Renal cortical epithelial cell (primary cell): ENCODE results near the gene NSD2. TPM values are rescaled to one million over a fixed set of nuclear protein-coding genes. Genes with fewer than 3 reads are reported as not detected.
A peak's percentile ranks its signal among the peaks of the same experiment; 100 is the strongest.
"Not testable (repeated sequence)": the region's sequence is repeated elsewhere in the genome, so short reads cannot be mapped to it uniquely, and the experiment has no call there.

ENCODE experiments used
- DNase-seq: peaks from one replicate; pipeline ENCODE4 v3.0.0-alpha.2; 2011; ENCODE audit warnings: low read depth
- total RNA-seq: library from RNA; depleted of rRNA; stranded (reverse); fragments of >200 nt; gene quantifications from 2 replicates; pipeline ENCODE4 v1.2.3, GENCODE V29; 2014

The NSD2 gene
- 62.0 and 67.7 TPM in 2 replicates for total RNA-seq

DNA sequence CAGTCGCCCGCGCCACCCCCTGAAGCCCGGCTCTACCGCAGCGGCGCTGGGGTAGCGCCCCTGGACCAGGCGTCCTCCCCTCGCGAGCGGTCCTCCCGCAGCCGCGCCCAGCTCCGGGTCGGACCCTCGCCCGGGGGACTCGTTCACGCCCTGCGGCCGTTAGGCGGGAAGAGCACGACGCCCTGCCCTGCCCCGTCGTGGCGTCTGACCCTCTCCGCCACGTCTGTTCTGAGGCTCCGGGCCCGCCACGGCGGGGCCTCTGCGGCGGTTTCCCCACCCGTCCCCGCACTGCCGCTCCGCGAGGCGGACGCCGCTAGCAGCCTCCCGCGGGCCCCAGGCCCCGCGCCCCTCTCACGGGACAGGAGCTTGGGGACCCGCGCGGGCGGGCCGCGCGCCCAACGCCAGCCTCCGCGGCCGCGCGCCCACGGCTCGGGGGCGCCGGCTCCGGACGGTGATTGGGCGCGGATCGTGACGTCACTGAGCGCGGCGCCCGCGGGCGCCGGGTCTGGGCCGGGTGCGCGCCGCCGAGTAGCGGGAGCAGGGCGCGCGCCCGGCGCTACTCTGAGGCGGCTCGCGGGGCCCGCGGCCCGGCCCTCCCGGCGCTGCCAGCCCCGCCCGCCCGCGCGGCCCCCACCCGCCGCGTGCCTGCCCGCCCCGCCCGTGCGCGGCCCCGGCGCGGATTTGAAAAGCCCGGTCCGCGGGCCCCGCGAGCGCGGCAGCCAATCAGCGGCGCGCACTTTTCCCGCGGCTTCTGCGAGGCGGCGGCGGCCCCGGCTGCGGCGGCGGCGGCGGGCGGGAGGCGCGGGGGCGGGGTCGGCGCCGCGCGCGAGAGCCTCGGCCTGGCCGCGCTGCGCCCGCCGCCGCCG lies at the start of gene NSD2:
NSD2 (plus strand) TSS at position 816 of the 866 bp plus-strand sequence. CDS start 29,262 bp downstream, outside the sequence.
- DNase-seq: peak; percentile 33

DNA sequence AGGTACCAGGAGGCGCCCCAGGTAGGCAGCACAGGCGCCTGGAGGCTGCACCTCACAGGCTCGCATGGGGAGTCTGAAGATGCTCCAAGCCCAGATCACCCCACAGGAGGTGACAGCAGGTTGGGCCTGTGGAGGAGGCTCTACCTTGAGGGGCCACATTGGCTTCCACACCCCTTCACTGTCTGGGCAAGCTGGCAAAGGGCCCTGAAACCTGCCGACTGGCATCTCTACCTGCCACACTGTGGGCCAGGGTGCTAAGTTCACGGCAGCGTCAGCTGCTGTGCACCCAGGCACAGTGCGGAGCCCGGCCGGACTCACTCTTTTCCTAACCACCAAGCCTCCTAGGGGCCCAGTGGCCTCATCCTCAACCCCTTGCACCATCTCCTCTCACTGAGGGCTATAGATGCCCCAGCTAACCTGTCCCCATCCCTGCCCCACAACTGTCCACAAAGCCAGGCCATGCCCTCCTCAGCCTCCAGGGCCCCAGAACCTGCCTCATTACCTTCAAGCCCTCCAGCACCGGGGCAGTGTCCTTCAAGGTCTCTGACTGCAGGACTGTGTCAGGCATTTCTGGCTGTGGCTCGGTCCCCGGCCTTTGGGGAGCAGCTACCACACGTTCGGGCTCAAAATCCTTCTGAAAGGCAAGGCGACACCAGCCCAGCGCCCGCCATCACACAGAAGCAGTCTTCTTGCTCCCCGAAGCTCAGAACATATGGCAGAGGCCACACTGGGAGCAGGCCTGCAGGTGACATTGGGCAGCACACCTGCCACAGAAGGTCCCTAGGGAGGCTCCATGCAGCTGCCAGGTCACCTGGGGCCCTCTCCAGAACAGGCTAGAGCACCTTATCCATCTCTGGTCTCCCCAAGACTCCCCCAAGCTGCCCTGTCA lies 49.3 kb upstream of the NSD2 start:
- no peak for DNase-seq

DNA sequence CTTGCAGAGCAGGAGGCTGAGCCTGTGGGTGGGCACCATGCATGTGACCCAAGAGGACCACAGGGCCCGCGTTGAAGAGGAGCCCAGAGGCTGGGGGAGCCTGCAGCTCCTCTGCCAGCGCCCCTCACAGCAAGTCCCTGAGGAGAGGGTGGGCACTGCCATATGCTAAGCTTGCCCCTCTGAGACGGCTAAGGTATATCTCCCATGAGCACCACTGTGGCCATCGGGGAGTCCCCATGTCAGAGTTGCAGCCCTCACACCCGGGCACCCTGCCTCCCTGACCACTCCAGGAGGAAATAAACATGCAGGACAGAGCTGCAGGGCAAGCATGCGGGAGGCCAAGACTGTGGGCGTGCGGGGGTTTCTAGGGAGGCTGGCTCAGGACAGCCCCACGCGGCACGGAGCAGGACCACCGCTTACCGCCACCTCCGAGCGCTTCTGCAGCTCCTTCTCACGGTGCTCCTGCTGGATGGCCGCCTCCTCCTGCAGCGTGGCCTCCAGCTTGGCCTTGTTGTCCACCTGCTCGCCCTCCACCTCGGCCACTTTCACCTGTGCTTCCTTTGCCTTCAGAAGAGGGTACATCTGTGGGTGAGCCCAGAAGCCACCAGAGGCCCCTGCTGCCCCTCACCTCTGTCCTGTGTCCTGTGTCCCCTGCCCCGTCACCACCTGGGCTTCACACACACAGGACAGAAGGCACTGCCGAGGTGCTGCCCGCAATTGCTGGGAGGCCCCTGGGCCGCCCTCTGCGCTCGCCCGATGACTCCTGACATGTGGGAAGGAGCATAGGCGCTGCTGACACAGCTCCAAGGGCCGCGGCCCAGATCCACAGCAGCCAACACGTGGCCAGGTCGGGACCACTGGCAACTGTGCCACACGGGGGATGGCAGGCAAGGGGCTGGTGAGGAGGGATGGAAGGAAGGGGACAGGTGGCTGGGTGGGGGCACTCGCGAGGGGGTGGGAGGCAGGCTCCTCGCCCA lies 48.3 kb upstream of the NSD2 start:
- no peak for DNase-seq

DNA sequence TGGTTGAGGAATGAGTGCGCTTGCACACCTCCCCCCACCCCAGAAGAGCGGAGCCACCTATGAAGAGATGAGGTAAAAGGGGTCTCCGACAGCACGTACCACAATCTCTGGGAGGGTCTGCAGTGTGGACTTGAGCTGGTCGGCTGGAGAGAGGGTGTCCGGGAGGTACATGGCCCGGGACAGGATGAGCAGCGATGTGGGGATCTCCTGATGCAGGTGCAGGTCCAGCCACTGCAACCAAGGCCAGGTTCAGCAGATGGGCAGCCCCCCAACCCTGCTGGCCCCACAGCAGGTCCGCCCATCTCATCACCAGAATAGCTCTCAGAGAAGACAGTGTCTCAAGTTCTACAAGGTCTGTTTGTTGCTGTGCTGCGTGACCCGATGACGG lies 47.7 kb upstream of the NSD2 start:
- DNase-seq: no peak

DNA sequence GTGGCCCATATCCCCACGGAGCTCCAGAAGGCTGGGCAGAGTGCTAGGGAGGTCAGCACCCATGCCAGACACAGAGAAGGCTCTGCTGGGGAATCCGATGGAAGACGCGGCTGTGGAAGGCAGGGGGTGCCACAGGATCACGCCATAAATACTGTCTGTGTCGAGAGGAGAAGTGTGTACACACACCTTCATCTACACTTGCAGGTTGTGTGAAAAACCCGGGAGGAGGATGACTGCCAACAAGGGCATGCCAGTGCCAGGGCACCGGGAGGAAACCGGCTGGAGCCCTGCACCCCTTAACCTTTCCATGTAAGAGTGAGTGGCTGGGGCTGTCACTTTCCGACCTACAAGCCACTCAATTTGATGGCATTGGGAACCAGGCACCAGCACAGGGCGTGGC lies 46.4 kb upstream of the NSD2 start:
- no peak for DNase-seq

DNA sequence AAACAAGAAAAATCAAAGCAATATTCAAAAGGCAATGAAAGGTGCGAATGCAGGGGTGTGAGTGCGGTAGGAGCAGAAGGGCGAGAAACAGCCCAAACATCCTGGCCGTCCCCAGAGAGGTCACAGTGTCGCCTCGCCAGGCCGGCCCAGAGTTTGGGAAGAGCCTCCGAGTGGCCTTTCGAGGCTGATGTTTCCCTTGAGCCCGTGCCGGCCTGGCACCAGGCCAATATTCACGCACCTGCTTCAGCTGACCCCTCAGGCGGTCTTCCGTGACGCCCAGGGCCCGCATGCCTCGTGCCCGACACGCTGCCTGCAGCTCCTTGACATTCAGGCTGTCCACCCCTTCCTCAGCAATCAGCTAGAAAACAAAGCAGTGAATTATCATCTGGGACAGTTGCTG lies 45.9 kb upstream of the NSD2 start:
- DNase-seq: no peak

DNA sequence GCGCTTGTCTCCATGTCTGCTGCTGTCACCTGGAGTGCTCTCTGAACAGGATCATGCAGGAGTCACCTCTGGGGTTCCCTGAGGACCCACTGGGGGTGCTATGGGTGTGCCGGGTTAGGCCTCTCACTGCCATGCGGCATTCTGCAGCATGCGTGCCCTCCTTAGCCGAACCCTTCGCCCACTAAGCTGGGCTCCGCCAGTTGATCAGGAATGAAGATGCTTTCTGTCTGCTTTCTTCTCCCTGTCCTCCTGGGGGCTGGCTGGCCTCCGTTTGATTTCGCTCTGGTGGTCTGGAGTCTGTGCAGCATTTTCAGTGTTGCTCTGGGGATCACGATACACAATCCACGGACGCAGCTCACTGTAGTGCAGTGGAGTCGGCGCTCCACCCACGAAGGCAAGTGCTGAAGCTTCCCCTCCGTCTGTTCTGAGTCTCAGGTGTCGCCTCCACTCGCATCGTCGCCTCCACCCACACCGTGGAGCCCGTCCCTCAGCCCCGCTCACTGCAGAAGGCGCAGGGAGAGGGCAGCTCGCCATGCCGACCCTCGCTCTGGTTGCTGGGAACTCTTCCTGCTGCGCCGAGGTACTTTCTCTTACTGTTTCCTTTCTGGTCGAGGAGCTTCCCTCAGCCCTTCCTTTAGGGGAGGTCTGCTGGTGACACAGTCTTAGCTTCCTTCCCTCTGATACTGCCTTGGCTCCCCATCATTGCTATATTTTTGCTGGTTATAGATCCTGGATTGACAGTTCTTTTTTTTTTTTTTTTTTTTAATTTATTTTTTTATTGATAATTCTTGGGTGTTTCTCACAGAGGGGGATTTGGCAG lies 44.5 kb upstream of the NSD2 start:
- DNase-seq: no peak

DNA sequence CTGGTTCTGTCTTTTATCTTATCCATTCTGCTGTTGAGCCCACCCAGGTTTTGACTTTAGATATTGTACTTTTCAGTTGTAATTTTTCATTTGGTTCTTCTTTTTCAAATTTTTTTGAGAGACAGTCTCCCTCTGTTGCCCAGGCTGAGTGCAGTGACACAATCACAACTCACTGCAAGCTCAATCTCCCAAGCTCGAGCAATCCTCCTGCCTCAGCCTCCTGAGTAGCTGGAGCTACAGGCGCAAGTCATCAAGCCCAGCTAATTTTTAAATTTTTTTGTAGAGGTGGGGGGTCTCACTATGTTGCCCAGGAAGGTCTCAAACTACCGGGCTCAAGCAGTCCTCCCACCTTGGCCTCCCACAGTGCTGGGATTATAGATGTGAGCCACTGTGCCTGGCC lies 41.0 kb upstream of the NSD2 start:
- DNase-seq: no peak

DNA sequence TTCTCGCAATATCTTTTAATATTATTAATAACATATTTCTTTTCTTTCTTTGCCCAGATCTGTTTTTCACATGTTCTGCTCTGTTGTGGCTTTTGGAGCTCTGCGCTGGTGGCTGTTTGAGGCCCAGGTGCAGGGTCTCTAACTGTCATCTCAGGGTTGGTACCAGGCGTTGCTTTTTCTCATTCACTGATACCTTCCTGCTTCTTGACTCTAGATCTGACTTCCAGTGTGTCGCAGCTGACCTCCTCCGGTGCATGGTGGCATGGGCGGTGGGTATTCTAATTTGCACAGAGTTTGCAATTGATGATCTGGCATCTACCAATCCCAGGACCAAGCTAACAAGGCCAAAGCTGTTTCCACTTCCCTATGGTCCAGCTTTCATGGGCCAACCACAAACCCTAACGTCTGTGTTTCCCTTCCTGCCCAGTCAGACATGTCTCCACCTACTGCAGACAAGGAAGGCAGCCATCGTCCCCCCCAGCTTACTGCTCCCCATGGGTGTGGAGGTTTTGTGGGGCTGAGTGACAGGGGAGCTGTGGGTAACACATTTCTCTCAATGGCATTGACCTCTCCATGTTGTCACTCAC lies 40.5 kb upstream of the NSD2 start:
- DNase-seq: no peak

DNA sequence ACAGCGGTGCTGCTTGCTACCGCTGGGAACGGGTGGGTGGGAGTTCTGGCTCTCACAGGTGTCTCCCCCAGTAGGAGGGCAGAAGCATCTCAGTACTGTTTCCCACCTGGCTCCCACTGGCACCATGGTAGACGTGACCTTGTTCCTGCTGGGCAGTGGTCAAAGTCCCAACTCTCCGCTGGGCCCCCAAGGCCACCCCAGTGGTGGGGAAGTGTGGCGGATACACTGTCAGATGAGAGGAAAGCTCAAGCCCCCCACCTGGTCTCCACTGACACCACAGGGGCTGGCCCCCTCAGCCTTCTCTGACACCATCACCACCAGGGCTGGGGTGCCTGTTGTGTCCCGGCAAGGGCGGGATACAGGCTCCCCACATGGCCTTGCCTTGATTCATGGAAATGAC lies 39.9 kb upstream of the NSD2 start:
- no peak for DNase-seq

DNA sequence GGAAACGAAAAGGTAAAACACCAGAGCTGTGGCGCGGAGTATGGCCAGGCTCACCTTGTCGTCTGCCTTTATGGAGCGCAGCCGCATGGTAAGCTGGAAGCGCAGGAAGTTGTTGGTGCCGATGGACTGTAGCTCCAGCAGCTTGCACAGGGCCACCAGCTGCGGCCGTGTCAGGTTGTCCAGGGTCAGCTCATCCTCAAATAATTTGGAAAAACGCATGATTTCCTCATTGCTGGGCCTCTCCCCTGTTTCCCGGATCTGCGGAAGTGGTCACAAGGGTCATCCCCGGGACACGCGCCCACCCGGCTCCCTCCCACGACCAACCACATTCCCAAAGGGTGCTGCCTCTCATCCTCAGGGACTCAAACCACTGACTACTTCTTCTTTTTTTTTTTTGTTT lies 38.5 kb upstream of the NSD2 start:
- DNase-seq: no peak

DNA sequence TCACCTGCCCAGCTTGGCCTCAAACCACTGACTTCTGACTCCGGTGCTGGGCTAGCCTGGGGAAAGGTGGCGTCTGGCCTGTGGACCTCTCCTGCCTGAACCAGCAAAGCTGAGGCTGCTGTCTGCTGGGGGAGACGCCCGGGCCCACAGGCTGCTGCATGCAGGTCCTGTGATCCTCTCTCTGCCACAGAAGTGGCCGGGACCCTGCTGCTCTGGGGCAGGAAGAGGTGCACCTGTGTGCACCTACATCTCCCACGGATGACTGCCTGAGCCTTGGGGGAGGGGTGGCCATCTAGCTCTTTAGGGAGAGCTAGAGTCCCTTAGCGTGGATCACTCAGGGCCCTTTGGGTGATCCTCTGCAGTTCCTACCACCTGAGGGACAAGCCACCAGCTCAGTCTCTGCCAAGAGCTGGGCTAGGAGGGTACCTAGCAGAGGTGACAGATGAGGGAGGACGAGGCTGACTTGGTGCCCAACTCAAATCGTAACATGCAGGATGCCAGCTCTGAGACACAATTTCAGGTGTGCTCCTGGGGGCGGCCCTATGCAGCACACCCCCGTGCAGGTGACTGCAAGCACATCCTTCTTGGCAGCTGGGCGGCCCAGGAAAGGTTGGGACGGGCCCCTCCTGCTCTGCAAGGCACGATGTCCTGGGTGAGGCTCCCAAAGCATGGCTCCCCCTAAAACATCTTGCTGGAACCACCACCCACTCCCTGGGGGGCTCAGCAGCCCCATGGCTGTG lies 37.7 kb upstream of the NSD2 start:
- no peak for DNase-seq

DNA sequence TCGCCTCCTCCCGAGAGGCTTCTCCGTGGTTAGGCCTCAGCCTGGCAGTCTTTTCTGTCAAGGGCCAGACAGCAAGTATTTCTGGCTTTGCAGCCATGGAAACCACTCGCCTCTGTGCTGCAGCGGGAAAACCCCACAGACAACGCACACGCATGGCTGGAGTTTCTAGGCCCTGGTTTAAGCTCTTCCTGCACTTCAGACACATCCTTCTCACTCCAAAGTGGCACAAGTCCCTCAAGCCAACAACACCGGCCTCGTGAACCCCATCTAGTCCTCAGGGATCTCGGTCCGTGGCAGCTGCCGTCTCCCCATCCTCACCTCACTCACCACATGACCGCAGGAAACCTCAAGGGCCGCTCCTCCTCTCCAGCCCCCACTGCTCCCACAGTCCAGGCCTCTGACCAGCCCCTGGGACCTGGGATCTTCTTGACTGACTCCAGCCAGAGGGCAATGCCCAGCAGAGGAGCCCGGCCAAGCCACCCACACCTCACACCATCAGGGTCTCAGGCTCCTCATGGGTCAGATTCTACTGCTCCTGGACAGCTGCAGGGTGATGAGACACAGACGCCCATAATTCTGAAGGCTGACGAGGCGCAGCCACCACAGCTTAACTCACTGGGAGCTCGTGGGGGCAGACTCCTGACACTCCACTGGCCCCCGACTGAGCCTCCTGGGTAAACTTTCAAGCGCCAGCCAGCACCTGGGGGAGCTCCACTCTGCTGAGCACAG lies 37.0 kb upstream of the NSD2 start:
- no peak for DNase-seq

DNA sequence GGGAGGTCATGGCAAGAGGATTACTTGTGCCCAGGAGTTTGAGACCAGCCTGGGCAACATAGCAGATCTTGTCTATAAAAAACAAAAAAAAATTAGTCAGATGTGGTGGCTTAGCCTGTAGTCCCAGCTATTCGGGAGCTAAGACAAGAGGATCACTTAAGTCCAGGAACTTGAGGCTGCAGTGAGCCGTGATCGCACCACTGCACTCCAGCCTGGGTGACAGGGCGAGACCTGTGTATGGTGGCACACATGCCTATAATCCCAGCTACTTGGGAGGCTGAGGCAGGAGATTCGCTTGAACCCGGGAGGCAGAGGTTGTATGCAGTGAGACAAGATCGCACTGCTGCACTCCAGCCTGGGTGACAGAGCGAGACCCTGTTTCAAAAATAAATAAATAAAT lies 35.4 kb upstream of the NSD2 start:
- DNase-seq: not testable (repeated sequence)

DNA sequence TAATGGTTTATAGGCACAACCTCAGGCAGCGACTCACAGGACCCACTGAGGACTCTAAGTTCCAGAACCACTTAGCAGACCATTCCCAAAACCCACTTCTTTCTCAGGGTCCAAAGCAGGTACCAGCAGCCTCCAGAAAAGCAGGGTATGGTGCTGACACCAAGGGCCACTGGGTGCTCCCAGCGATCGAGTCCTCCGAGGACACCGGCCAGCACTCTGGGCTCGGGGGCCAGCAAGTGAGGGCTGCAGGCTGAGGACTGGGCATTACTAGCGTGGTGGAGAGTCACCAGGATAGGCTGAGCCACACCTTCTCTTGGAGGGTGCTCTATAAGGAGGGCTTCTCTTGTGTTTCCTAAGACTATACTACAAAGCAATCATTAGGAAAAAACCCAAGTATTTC lies 34.5 kb upstream of the NSD2 start:
- no peak for DNase-seq

DNA sequence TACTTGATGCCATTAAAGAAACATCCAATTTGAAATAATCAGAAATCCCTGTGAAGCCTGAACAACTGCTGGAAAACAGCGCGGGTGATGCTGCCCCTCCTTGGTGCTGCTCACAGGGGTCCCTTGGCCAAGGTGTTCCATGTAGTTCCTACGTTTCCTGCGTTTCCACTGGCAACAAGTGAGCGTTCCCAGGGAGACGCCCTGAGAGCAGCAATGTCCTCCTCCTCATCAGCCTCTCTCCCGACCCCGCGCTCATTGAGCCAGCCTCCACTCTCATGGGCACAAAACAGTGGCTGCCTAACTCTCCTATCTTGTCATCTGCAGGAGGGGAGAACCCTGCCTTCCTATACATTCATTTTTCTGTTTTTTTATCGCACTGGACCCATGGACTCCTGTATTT lies 34.1 kb upstream of the NSD2 start:
- no peak for DNase-seq

DNA sequence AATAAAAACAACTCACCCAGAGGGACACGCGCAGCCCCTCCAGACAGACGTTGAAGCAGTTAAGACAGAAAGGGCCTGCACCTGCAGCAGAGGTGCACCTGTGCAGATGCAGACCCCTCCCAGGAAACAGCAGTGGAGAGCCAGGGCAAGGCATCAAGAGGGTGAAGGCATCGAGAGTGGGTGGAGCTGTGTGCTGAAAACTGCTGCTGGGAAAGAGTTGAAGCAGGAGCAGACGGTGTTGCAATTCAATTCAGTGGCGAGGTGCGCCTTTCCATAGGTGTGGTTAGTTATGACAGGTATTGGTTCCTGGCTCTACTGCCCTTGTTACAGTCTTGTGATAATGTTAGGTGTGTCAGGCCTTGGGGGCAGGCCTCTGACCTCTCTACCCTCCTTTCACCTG lies 31.9 kb upstream of the NSD2 start:
- no peak for DNase-seq

DNA sequence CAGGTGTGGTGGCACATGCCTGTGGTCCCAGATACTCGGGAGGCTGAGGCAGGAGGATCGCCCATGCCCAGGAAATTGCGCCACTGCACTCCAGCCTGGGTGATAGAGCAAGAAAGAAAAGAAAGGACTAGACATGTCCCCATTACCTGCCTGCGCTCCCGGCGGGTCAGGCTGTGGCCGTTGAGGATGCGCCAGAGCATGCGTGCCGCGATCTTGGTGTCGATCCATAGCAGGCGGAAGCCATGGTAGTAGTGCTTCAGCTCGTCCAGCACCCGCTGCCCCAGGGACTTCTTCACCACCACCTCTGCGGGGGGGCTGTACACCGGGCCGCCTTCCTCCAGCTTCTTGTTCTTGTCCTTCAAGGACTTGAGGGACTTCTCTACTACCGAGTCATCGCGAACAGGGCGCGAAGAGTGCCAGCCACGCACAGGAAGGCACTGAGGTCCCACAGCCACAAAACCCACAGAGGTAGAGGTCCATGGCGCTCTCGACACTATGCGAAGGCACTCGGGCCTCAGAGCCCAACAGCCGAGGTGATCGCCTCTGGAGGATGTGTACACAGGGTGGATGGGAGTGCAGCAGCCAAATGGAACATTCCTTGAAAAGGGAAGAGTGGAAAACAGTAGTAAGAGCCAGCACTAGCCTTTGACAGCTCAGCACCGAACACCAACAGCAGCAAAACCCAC lies 29.8 kb upstream of the NSD2 start:
- no peak for DNase-seq

DNA sequence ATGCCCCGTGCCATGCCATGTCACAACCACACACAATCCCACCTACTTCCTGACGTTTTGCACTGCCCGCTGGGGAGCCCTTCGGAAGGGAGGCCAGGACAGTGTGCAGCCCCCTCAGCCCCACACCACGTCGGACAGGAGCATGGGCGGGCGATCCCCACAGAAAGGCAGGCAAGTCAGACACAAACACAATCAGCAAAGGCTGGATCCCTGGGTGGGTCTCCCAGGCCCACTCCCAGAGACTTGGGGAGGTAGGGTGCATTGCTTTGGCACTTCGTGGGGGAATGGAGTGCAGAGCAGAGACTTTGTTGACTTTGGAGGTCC lies 29.3 kb upstream of the NSD2 start:
- no peak for DNase-seq
